Natural killer cell (primary cell): ENCODE data around the gene PXDC1. TPM values are rescaled to one million over a fixed set of nuclear protein-coding genes. Genes with fewer than 3 reads are reported as not detected.

Source experiments
- ATAC-seq, 3 donors: fragments of 150-1000 bp in 2 of 3; fragments of 200-7000 bp in 1 of 3; cut with Tn5 transposase; 1 replicate in 1 of 3; 2 replicates in 2 of 3; pipeline ENCODE4 v1.10.0; 2021; ENCODE audit warnings: mild to moderate bottlenecking in 2 of 3, moderate library complexity in 2 of 3
- DNase-seq, 2 donors: peaks; one replicate each; pipeline versions ENCODE4 v3.0.0 to v3.0.0-alpha.2; 2013 to 2021; ENCODE audit warnings: mixed read lengths in 1 of 2
- H3K27ac ChIP-seq: one replicate; pipeline ENCODE4 v1.5.1; 2013; ENCODE audit warnings: mild to moderate bottlenecking, low read length
- H3K27me3 ChIP-seq: one replicate; pipeline ENCODE4 v1.6.1; 2013; ENCODE audit warnings: low read length; ENCODE audit not compliant: control insufficient read depth, insufficient read depth
- H3K36me3 ChIP-seq: one replicate; pipeline ENCODE4 v1.6.1; 2013; ENCODE audit warnings: low read length; ENCODE audit not compliant: control insufficient read depth, insufficient read depth
- H3K4me1 ChIP-seq: one replicate; pipeline ENCODE4 v1.6.1; 2013; ENCODE audit warnings: low read length; ENCODE audit not compliant: control insufficient read depth, insufficient read depth
- H3K4me3 ChIP-seq: one replicate; pipeline ENCODE4 v1.5.1; 2013; ENCODE audit warnings: low read length
- H3K9me3 ChIP-seq: one replicate; pipeline ENCODE4 v1.6.1; 2013; ENCODE audit warnings: low read length; ENCODE audit not compliant: control insufficient read depth, insufficient read depth
- H3K27ac Mint-ChIP-seq, 2 donors: one replicate each; pipeline ENCODE4 v1.8.0; 2022; ENCODE audit warnings: mild to moderate bottlenecking in 2 of 2, mixed read lengths in 2 of 2, moderate library complexity in 1 of 2
- H3K27me3 Mint-ChIP-seq, 2 donors: one replicate each; pipeline ENCODE4 v1.8.0; 2022; ENCODE audit warnings: low read depth in 2 of 2, mixed read lengths in 2 of 2
- H3K36me3 Mint-ChIP-seq: one replicate; pipeline ENCODE4 v1.8.0; 2022; ENCODE audit warnings: mixed read lengths
- H3K4me1 Mint-ChIP-seq, 2 donors: one replicate each; pipeline ENCODE4 v1.8.0; 2022; ENCODE audit warnings: mixed read lengths in 2 of 2
- H3K4me3 Mint-ChIP-seq: one replicate; pipeline ENCODE4 v1.8.0; 2022; ENCODE audit warnings: mild to moderate bottlenecking, moderate library complexity, mixed read lengths
- H3K9me3 Mint-ChIP-seq, 2 donors: one replicate each; pipeline ENCODE4 v1.8.0; 2022; ENCODE audit warnings: mixed read lengths in 2 of 2
- WGBS: methylation state at CpG from one replicate; pipeline ENCODE4 v1.1.7; 2013; ENCODE audit warnings: missing lambda C conversion rate; ENCODE audit not compliant: insufficient coverage; 5-methylcytosine and 5-hydroxymethylcytosine counted together
- intact Hi-C: fragments of 100-400 bp; cut with micrococcal nuclease; formaldehyde crosslinking; loops from one replicate; pipeline ENCODE4 v1.14.2; 2022
- total RNA-seq, 4 donors: library from RNA; stranded (reverse); fragments of 120-200 nt in 1 of 4; gene quantifications; one replicate each; pipeline versions ENCODE4 v1.2.3 to v1.2.4, GENCODE V29; 2013 to 2022
- TF ChIP-seq, protein P1 (sequence below): fragments of 200-600 bp; IDR thresholded peaks from one replicate; pipeline ENCODE4 v1.8.0; 2022; ENCODE audit warnings: antibody characterized with exemption

PXDC1 gene, protein sequence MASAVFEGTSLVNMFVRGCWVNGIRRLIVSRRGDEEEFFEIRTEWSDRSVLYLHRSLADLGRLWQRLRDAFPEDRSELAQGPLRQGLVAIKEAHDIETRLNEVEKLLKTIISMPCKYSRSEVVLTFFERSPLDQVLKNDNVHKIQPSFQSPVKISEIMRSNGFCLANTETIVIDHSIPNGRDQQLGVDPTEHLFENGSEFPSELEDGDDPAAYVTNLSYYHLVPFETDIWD
- under 1 TPM in 2 of 3 donors, not detected in 1; 0.28 TPM for total RNA-seq
- 1.7 TPM for total RNA-seq (2013)

DNA sequence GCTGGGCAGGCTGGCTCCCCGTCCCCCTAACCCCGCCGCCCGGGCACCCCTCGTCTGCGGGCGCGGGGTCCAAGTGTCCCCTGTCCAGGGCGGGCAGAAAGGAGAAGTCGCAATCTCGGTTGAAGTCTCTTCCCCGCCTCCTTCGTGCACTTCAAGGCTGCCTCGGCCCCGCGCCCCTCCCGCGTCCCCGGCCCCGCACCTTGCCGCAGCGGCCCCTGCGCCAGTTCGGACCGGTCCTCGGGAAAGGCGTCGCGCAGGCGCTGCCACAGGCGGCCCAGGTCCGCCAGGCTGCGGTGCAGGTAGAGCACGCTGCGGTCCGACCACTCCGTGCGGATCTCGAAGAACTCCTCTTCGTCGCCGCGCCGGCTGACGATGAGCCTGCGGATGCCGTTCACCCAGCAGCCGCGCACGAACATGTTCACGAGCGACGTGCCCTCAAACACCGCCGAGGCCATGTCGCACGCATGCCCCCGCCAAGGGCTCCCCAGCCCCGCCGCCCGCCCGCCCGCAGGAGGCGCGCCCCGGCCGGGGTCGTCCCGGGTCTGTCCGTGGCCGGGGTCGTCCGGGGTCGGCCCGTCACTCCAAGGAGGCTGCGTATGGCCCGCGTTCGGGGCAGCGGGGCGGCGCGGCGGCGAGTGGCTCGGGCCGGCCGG, at the start of gene PXDC1:
TSS of gene PXDC1 (minus strand) at position 637 of the 653 bp plus-strand sequence. CDS start at position 455, 182 bp downstream.
- WGBS = under 1% methylated on average over 88 of the region's 88 CpGs
- H3K27ac ChIP-seq = no peak within 1 kb of the TSS
- no peaks in the 10 kb centered on the region for H3K36me3 ChIP-seq
- Mint-ChIP-seq H3K27me3 (peaks cover 38 to 48% of the 10 kb centered on the region in 2 donors), H3K27ac (no peak within 1 kb of the TSS), H3K9me3 (no peaks in the 10 kb centered on the region), H3K4me3 (peak within 1 kb of the TSS; percentile 49), H3K4me1 (peaks cover 0 to 11% of the 10 kb centered on the region in 2 donors), H3K36me3 (no peaks in the 10 kb centered on the region)
- H3K4me1 ChIP-seq = peaks cover 19% of the 10 kb centered on the region
- TF ChIP-seq, protein P1, sequence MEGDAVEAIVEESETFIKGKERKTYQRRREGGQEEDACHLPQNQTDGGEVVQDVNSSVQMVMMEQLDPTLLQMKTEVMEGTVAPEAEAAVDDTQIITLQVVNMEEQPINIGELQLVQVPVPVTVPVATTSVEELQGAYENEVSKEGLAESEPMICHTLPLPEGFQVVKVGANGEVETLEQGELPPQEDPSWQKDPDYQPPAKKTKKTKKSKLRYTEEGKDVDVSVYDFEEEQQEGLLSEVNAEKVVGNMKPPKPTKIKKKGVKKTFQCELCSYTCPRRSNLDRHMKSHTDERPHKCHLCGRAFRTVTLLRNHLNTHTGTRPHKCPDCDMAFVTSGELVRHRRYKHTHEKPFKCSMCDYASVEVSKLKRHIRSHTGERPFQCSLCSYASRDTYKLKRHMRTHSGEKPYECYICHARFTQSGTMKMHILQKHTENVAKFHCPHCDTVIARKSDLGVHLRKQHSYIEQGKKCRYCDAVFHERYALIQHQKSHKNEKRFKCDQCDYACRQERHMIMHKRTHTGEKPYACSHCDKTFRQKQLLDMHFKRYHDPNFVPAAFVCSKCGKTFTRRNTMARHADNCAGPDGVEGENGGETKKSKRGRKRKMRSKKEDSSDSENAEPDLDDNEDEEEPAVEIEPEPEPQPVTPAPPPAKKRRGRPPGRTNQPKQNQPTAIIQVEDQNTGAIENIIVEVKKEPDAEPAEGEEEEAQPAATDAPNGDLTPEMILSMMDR = no peak
- H3K9me3 ChIP-seq = no peaks in the 10 kb centered on the region
- ATAC-seq = peak; percentile 25 to 47 (median 46)
- H3K27me3 ChIP-seq = peaks cover 5% of the 10 kb centered on the region
- intact Hi-C loops = no loop called here
- peak within 1 kb of the TSS; percentile 28 for H3K4me3 ChIP-seq
- peak; percentile 24 to 68 for DNase-seq

DNA sequence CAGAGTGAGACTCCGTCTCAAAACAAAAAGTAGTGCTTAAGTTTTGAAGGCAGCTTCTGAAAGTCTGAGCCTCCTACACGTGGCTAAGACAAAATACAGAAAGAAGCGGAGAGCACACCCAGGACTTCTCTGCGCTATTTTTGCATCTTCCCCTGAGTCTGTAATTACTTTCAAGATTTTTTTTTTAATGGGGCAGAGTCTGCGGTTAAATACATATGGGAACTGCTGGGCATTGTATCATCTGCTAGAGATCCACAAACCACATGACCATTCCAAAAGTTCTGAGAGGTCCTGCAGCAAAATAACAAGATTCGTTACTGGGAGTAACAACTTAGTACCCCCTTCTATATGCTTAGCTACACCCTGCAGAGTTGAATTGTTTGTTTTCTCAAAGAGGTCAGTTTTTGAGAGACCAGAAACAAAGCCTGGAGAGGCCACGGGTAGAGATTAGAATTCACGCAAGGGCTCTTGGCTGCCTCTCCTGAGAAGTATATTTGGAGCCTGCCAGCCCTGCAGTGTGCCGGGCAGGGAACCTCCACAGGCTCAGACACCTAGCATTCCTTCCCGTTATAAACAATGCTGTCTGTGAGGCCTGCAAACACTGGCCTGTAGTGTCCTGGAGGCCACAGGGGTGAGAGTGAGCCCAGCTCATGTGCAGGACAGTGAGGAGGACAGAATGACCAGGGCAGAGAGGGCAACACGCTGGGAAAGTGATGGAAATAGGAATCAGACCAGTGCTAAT, 49.5 kb upstream of the PXDC1 start:
- H3K4me1 Mint-ChIP-seq = no peaks in the 10 kb centered on the region
- H3K27ac Mint-ChIP-seq = no peak overlapping the region
- Histone ChIP-seq H3K36me3 (no peaks in the 10 kb centered on the region), H3K27ac (no peak overlapping the region), H3K4me3 (no peak overlapping the region), H3K27me3 (no peaks in the 10 kb centered on the region), H3K9me3 (no peaks in the 10 kb centered on the region), H3K4me1 (no peaks in the 10 kb centered on the region)
- H3K9me3 Mint-ChIP-seq = no peaks in the 10 kb centered on the region
- TF ChIP-seq, protein P1 = no peak
- intact Hi-C loops = no loop called here
- ATAC-seq (no peak), DNase-seq (no peak)
- peaks cover 0 to 6% of the 10 kb centered on the region in 2 donors for H3K27me3 Mint-ChIP-seq
- H3K4me3 Mint-ChIP-seq = no peak overlapping the region
- 89% methylated on average over 11 of the region's 11 CpGs for WGBS
- no peaks in the 10 kb centered on the region for H3K36me3 Mint-ChIP-seq

DNA sequence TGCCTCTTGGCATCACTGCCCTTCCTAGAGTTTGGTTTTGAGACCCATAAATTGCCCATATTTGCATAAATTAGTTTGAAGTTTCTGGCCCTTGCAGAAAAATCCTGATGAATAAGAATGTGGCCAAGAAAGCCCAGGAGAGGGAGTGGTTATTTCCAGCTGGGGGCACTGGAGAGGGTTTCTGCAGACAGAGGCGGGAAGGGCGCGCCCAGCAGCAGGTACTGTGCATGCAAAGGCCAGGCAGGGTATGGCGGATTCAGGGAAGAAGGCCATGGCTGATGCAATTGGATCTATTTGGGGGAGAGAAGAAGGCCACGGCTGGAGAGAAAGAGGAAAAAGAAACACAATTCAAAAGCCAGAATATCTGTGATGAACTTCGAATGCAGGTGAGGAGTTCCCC, 48.2 kb upstream of the PXDC1 start:
- H3K4me3 Mint-ChIP-seq = no peak overlapping the region
- intact Hi-C loops = no loop called here

More for the DNA sequence above, 48.2 kb upstream of the PXDC1 start:
- Mint-ChIP-seq H3K27ac (no peak overlapping the region), H3K27me3 (peaks cover 0 to 6% of the 10 kb centered on the region in 2 donors), H3K9me3 (no peaks in the 10 kb centered on the region), H3K4me1 (no peaks in the 10 kb centered on the region), H3K36me3 (no peaks in the 10 kb centered on the region)
- Histone ChIP-seq H3K4me1 (no peaks in the 10 kb centered on the region), H3K27ac (no peak overlapping the region), H3K36me3 (no peaks in the 10 kb centered on the region), H3K27me3 (no peaks in the 10 kb centered on the region), H3K4me3 (no peak overlapping the region), H3K9me3 (no peaks in the 10 kb centered on the region)
- TF ChIP-seq, protein P1 = no peak
- ATAC-seq = no peak
- 96% methylated on average over 6 of the region's 6 CpGs for WGBS
- DNase-seq = no peak
